Transverse colon (tissue), 4 donors: ENCODE results near the gene TMEM132D. TPM values are rescaled to one million over a fixed set of nuclear protein-coding genes. Genes with fewer than 3 reads are reported as not detected.

ENCODE experiments used
- DNase-seq: peaks from one replicate; pipeline ENCODE4 v3.0.0-alpha.2; 2019
- H3K27ac ChIP-seq, 4 donors: fragments of 200-600 bp; sonication (generic); 2 replicates each; pipeline ENCODE4 v1.5.1; 2016 to 2018; ENCODE audit warnings: inconsistent platforms in 4 of 4
- H3K27me3 ChIP-seq: fragments of 200-600 bp; sonication (generic); 2 replicates; pipeline ENCODE4 v1.5.1; 2017; ENCODE audit warnings: inconsistent platforms
- H3K36me3 ChIP-seq, 4 donors: fragments of 200-600 bp; sonication (generic); 2 replicates each; pipeline ENCODE4 v1.5.1; 2017 to 2019; ENCODE audit warnings: inconsistent platforms in 4 of 4
- H3K4me1 ChIP-seq, 4 donors: fragments of 200-600 bp; sonication (generic); 2 replicates each; pipeline ENCODE4 v1.5.1; 2017 to 2020; ENCODE audit warnings: inconsistent platforms in 4 of 4
- H3K4me3 ChIP-seq, 4 donors: fragments of 200-600 bp; sonication (generic); 1 replicate in 1 of 4; 2 replicates in 3 of 4; pipeline versions ENCODE4 v1.5.1 to v1.6.1; 2017 to 2019; ENCODE audit warnings: inconsistent platforms in 4 of 4
- H3K9me3 ChIP-seq, 2 donors: fragments of 200-600 bp; sonication (generic); 2 replicates each; pipeline ENCODE4 v1.5.1; 2017 to 2019; ENCODE audit warnings: inconsistent platforms in 2 of 2
- CTCF ChIP-seq, 5 experiments: fragments of 200-600 bp in 3 of 5; fragments of 450-650 bp in 2 of 5; sonication (generic) in 3 of 5; IDR thresholded peaks; 1 replicate in 2 of 5; 2 replicates in 3 of 5; pipeline ENCODE4 v1.5.1; 2016 to 2017; ENCODE audit warnings: antibody characterized with exemption in 5 of 5, inconsistent platforms in 3 of 5, mild to moderate bottlenecking in 2 of 5, moderate library complexity in 1 of 5
- EP300 ChIP-seq: sonication (generic); formaldehyde crosslinking; IDR thresholded peaks from one replicate; pipeline ENCODE4 v1.6.1; 2017; ENCODE audit warnings: antibody characterized with exemption, low read depth
- POLR2A ChIP-seq: fragments of 450-650 bp; IDR thresholded peaks from one replicate; pipeline ENCODE4 v1.6.1; 2016; ENCODE audit warnings: antibody characterized with exemption, mild to moderate bottlenecking, moderate library complexity
- POLR2AphosphoS5 ChIP-seq, 3 donors: sonication (generic); formaldehyde crosslinking; IDR thresholded peaks; one replicate each; pipeline ENCODE4 v1.6.1; 2016; ENCODE audit warnings: antibody characterized with exemption in 3 of 3
- WGBS, 2 donors: methylation state at CpG; one replicate each; pipeline ENCODE4 v1.1.5; 2018; ENCODE audit warnings: low coverage in 1 of 2; 5-methylcytosine and 5-hydroxymethylcytosine counted together
- in situ Hi-C, 4 donors: fragments of 200-750 bp; cut with MboI; loops; one replicate each; pipeline versions ENCODE4 v1.15.0 to v1.15.1; 2017; ENCODE audit warnings: low sequenced_read_pairs in 3 of 4, low pct_ligation_motif_present in 1 of 4, low pct_unique_long_range_greater_than_20kb in 1 of 4
- intact Hi-C: fragments of 100-400 bp; cut with DNase I; formaldehyde crosslinking; loops from one replicate; pipeline ENCODE4 v1.15.1; 2023; ENCODE audit warnings: low total_unique reads
- total RNA-seq, 4 donors: library from RNA; depleted of rRNA; stranded (reverse); fragments of >200 nt; gene quantifications; one replicate each; pipeline ENCODE4 v1.1.0, GENCODE V29; 2016

Gene TMEM132D
- total RNA-seq, 4 donors from 2014 or later, result 0.48 to 0.55 TPM; not detected in 2

- H3K36me3 ChIP-seq, result no peaks in the 10 kb centered on the region
- no peak for DNase-seq
- in situ Hi-C loops, result no loop called here
- TF ChIP-seq CTCF (IDR thresholded peaks at IDR 0.05) (no peak), POLR2AphosphoS5 (IDR thresholded peaks at IDR 0.05) (no peak), POLR2A (no peak), EP300 (no peak)
- H3K27me3 ChIP-seq, result no peaks in the 10 kb centered on the region
- no peak overlapping the region for H3K27ac ChIP-seq
- no peaks in the 10 kb centered on the region for H3K9me3 ChIP-seq
- H3K4me1 ChIP-seq, result no peaks in the 10 kb centered on the region
- H3K4me3 ChIP-seq, result no peak overlapping the region
- intact Hi-C loops, result no loop called here
- 3 to 12% methylated on average over 6 of the region's 6 CpGs for WGBS, 2 donors
Observed at GRCh38 chr12:129641926-129642325, 261.9 kb downstream of the TMEM132D start.

- Histone ChIP-seq H3K36me3 (no peaks in the 10 kb centered on the region), H3K4me1 (no peaks in the 10 kb centered on the region), H3K27me3 (no peaks in the 10 kb centered on the region), H3K27ac (no peak overlapping the region), H3K4me3 (no peak overlapping the region), H3K9me3 (no peaks in the 10 kb centered on the region)
- 42 to 56% methylated on average over 4 to 6 of the region's 6 CpGs for WGBS, 2 donors
- in situ Hi-C loops, result no loop called here
- TF ChIP-seq POLR2AphosphoS5 (IDR thresholded peaks at IDR 0.05) (no peak), EP300 (no peak), CTCF (IDR thresholded peaks at IDR 0.05) (no peak), POLR2A (no peak)
- intact Hi-C loops, result no loop called here
- no peak for DNase-seq
Observed at GRCh38 chr12:129635021-129635685, 268.7 kb downstream of the TMEM132D start.

- no peak for DNase-seq
- in situ Hi-C loops, result no loop called here
- Histone ChIP-seq H3K4me3 (no peak overlapping the region), H3K27me3 (no peaks in the 10 kb centered on the region), H3K9me3 (no peaks in the 10 kb centered on the region), H3K4me1 (no peaks in the 10 kb centered on the region), H3K36me3 (no peaks in the 10 kb centered on the region), H3K27ac (no peak overlapping the region)
- TF ChIP-seq POLR2AphosphoS5 (IDR thresholded peaks at IDR 0.05) (no peak), CTCF (IDR thresholded peaks at IDR 0.05) (no peak), EP300 (no peak), POLR2A (no peak)
- intact Hi-C loops, result no loop called here
- 76 to 78% methylated on average over 6 of the region's 6 CpGs for WGBS, 2 donors
Observed at GRCh38 chr12:129631316-129631715, 272.5 kb downstream of the TMEM132D start.

GRCh38 chr12:129629901-129630300 is 273.9 kb downstream of the TMEM132D start:
- Histone ChIP-seq H3K27ac (no peak overlapping the region), H3K4me3 (no peak overlapping the region), H3K36me3 (no peaks in the 10 kb centered on the region), H3K27me3 (no peaks in the 10 kb centered on the region), H3K9me3 (no peaks in the 10 kb centered on the region), H3K4me1 (no peaks in the 10 kb centered on the region)
- in situ Hi-C loops (no loop called here), intact Hi-C loops (no loop called here)
- DNase-seq, result no peak
- TF ChIP-seq POLR2AphosphoS5 (IDR thresholded peaks at IDR 0.05), result no peak
- TF ChIP-seq CTCF (IDR thresholded peaks at IDR 0.05), result no peak
- TF ChIP-seq EP300, result no peak
- TF ChIP-seq POLR2A, result no peak
- 63 to 72% methylated on average over 1 of the region's 1 CpG for WGBS, 2 donors
